ENCODE measurements around the gene TAGAP. TPM values are rescaled to one million over a fixed set of nuclear protein-coding genes. Genes with fewer than 3 reads are reported as not detected.

Gene TAGAP
- total RNA-seq, 1 donor from 2014 or later: 17.1 TPM

GRCh38 chr6:159052720-159053119 lies 7.9 kb upstream of the TAGAP start:
- TF ChIP-seq CTCF (IDR thresholded peaks at IDR 0.05): no peak
- ATAC-seq (no peak), DNase-seq (no peak)
- Histone ChIP-seq H3K27ac (no peak overlapping the region), H3K27me3 (ENCODE audit: low read depth) (no peaks in the 10 kb centered on the region), H3K36me3 (no peaks in the 10 kb centered on the region), H3K4me3 (no peak overlapping the region), H3K9me3 (no peaks in the 10 kb centered on the region), H3K4me1 (peaks cover 26% of the 10 kb centered on the region)
- intact Hi-C loops (cut with DNase I): no loop called here

GRCh38 chr6:159047891-159048685 lies 3.3 kb upstream of the TAGAP start:
- H3K9me3 ChIP-seq: no peaks in the 10 kb centered on the region
- no peaks in the 10 kb centered on the region for H3K36me3 ChIP-seq
- no peak for ATAC-seq
- no peak overlapping the region for H3K4me3 ChIP-seq
- peaks cover 11% of the 10 kb centered on the region for H3K4me1 ChIP-seq
- no peak for TF ChIP-seq CTCF (IDR thresholded peaks at IDR 0.05)
- H3K27me3 ChIP-seq (ENCODE audit: low read depth): no peaks in the 10 kb centered on the region
- DNase-seq: no peak
- intact Hi-C loops (cut with DNase I): no loop called here
- no peak overlapping the region for H3K27ac ChIP-seq

GRCh38 chr6:159045801-159046200 lies 1.0 kb upstream of the TAGAP start:
- TF ChIP-seq CTCF (IDR thresholded peaks at IDR 0.05): no peak
- Histone ChIP-seq H3K27ac (no peak overlapping the region), H3K36me3 (peaks cover 12% of the 10 kb centered on the region), H3K4me3 (no peak overlapping the region), H3K9me3 (no peaks in the 10 kb centered on the region), H3K4me1 (peaks cover 33% of the 10 kb centered on the region), H3K27me3 (ENCODE audit: low read depth) (no peaks in the 10 kb centered on the region)
- ATAC-seq (no peak), DNase-seq (no peak)
- intact Hi-C loops (cut with DNase I): no loop called here

GRCh38 chr6:159043947-159044346 lies 844 bp downstream of the TAGAP start:
- H3K9me3 ChIP-seq: no peaks in the 10 kb centered on the region
- peaks cover 38% of the 10 kb centered on the region for H3K4me1 ChIP-seq
- peak overlapping the region; percentile 47 for H3K4me3 ChIP-seq
- H3K36me3 ChIP-seq: peaks cover 17% of the 10 kb centered on the region
- TF ChIP-seq CTCF (IDR thresholded peaks at IDR 0.05): no peak
- DNase-seq (no peak), ATAC-seq (no peak)
- no peaks in the 10 kb centered on the region for H3K27me3 ChIP-seq (ENCODE audit: low read depth)
- peak overlapping the region; percentile 78 for H3K27ac ChIP-seq
- intact Hi-C loops (cut with DNase I): no loop called here

GRCh38 chr6:159043251-159043650 lies 1.5 kb downstream of the TAGAP start:
- H3K36me3 ChIP-seq: peaks cover 24% of the 10 kb centered on the region
- peak overlapping the region; percentile 47 for H3K4me3 ChIP-seq
- DNase-seq (no peak), ATAC-seq (peak in 1 of 2 donors; percentile 22)
- peaks cover 45% of the 10 kb centered on the region for H3K4me1 ChIP-seq
- intact Hi-C loops (cut with DNase I): no loop called here
- no peaks in the 10 kb centered on the region for H3K27me3 ChIP-seq (ENCODE audit: low read depth)
- no peak for TF ChIP-seq CTCF (IDR thresholded peaks at IDR 0.05)
- H3K27ac ChIP-seq: peak overlapping the region; percentile 78
- H3K9me3 ChIP-seq: no peaks in the 10 kb centered on the region
